GM12865 (cell line): Measurements from ENCODE around the gene KLHL29.

Source experiments
- DNase-seq: peaks from one replicate; pipeline ENCODE4 v3.0.0; 2010; ENCODE audit warnings: low read depth
- H3K4me3 ChIP-seq: 2 replicates; pipeline ENCODE4 v1.5.1; 2011; ENCODE audit warnings: mild to moderate bottlenecking, low read depth, low read length, control low read depth
- TF ChIP-seq, protein P1 (sequence below): IDR thresholded peaks from 2 replicates; pipeline ENCODE4 v1.5.1; 2011; ENCODE audit warnings: low read length, control low read depth, low read depth, inconsistent platforms; ENCODE audit not compliant: insufficient read depth; ENCODE audit errors: missing control alignments

Gene KLHL29

DNA sequence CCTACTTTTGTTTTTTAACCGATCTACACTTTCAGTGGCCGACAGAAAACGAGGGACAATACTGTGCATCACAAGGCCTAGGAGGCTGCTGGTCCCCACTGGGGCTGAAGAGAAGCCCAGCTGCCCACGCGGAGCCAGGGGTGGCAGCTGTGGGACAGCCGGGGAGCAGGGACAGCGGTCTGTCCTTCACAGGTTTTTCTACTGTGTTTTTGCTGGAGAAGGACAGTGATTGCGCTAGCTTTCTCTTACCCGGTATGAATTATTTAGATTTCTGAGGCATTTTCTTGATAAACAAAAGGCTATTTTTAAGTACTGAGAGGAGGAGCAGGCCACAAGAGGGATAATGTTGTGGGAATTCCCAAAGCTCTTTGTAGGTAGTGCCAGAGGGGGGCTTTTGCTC lies 322.1 kb downstream of the KLHL29 start:
- TF ChIP-seq, protein P1, sequence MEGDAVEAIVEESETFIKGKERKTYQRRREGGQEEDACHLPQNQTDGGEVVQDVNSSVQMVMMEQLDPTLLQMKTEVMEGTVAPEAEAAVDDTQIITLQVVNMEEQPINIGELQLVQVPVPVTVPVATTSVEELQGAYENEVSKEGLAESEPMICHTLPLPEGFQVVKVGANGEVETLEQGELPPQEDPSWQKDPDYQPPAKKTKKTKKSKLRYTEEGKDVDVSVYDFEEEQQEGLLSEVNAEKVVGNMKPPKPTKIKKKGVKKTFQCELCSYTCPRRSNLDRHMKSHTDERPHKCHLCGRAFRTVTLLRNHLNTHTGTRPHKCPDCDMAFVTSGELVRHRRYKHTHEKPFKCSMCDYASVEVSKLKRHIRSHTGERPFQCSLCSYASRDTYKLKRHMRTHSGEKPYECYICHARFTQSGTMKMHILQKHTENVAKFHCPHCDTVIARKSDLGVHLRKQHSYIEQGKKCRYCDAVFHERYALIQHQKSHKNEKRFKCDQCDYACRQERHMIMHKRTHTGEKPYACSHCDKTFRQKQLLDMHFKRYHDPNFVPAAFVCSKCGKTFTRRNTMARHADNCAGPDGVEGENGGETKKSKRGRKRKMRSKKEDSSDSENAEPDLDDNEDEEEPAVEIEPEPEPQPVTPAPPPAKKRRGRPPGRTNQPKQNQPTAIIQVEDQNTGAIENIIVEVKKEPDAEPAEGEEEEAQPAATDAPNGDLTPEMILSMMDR, result no peak
- DNase-seq, result no peak
- no peak overlapping the region for H3K4me3 ChIP-seq

DNA sequence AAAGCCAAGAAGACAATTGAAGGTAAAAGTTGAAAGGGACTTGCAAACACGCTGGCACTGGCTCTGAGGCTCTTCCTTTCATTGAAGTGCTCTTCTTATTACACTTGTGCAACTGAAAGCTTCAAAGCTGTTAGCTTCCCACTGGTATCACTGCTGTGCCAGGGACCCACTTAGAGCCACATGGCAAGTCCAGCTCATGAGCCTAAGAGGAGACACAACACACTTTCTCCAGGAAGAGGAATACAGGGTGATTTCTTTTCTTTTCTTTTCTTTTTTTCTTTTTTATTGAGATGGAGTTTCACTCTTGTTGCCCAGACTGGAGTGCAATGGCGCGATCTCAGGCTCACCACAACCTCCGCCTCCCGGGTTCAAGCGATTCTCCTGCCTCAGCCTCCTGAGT lies 323.8 kb downstream of the KLHL29 start:
- DNase-seq, result no peak
- TF ChIP-seq, protein P1, result no peak

DNA sequence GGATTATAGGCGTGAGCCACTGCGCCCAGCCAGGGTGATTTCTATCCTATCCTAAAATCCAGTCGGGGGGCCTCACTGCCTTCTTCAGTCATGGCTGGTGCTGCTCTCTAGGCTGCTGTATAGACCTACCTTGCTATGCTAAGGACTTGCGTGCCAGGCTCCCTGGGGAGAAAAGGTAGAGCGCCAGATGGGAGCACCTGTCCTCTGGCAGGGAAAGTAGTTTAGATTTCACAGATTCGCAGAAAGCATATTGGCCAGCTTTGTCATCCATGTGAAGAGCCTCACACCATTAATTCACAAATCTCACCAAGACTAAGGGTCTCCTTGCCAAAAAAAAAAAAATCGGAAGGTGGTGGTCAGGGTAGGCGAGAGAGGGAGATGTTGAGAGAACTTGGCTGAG lies 324.3 kb downstream of the KLHL29 start:
- DNase-seq, result no peak
- TF ChIP-seq, protein P1, result no peak
- H3K4me3 ChIP-seq, result no peak overlapping the region

More for the DNA sequence above, 323.8 kb downstream of the KLHL29 start:
- H3K4me3 ChIP-seq, result no peak overlapping the region

DNA sequence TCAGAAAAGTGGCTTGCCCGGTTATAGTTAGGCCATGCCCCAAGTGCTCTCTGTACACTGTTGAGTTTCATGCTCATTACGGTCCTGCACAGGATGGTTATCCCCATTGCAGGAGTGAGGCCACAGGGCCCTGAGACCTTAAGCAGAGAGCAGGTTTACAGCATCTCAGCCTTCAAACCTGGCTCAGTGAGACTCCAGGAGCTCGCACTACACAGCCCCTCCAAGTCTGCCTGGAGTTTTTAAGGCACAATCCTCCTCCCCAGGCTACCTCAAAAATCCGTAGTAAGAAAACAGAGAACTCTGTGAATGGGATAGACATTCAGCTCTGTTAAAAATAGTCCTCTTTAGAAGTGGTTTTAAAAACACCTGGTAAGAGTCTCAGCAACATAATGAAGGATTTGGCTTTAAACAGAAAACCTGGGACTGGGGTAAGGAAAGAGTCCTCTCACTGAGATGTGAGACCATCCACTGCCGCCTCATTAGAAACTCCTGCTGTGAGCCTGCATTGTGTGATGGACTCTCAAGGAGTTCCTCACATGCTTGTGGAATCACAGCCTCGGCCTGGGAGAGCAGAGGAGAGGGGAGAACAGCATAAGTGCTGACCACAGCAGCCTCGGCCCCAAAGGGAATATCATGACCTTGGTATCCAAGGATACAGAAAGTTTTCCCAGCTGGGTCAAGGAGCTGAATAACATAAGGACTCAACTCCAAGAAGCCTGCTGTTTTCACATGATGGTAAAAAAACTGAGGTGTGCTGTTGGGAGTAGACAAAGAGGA lies 327.2 kb downstream of the KLHL29 start:
- no peak overlapping the region for H3K4me3 ChIP-seq
- no peak for DNase-seq
- TF ChIP-seq, protein P1, result no peak

DNA sequence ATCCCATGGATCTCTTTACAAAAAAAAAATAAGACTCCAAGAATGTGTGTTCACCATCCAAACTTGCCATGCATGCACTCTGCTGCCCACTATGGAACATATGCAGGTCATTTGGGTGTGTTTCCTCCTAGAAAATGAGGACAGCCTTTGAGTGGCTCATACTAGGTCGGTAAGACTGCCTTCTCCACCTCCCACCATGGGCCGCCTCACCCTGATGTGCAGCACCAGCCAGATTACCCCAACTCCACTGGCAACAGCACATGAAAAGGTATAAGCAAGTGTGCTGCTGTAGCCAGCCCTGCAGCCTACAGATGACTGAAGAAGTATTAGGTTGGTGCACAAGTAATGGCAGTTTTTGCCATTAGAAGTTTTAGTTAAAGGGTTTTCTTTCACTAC lies 327.8 kb downstream of the KLHL29 start:
- no peak for DNase-seq
- H3K4me3 ChIP-seq, result no peak overlapping the region
- TF ChIP-seq, protein P1, result no peak

DNA sequence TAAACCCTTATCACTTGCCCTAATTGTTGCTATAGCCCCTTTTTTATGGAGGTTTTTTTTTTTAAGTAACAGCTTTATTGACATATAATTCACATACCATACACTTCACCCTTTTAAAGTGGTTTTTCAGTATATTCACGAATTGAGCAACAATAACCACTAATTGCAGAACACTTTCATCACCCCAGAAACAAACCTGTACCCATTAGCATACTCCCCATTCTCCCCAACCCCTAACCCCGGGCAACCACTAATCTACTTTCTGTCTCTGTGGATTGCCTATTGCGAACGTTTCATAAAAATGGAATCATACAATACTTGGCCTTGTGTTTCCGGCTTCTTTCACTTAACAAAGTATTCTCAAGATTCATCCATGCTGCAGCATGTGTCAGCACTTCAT lies 328.4 kb downstream of the KLHL29 start:
- TF ChIP-seq, protein P1, result no peak
- no peak for DNase-seq
- no peak overlapping the region for H3K4me3 ChIP-seq

DNA sequence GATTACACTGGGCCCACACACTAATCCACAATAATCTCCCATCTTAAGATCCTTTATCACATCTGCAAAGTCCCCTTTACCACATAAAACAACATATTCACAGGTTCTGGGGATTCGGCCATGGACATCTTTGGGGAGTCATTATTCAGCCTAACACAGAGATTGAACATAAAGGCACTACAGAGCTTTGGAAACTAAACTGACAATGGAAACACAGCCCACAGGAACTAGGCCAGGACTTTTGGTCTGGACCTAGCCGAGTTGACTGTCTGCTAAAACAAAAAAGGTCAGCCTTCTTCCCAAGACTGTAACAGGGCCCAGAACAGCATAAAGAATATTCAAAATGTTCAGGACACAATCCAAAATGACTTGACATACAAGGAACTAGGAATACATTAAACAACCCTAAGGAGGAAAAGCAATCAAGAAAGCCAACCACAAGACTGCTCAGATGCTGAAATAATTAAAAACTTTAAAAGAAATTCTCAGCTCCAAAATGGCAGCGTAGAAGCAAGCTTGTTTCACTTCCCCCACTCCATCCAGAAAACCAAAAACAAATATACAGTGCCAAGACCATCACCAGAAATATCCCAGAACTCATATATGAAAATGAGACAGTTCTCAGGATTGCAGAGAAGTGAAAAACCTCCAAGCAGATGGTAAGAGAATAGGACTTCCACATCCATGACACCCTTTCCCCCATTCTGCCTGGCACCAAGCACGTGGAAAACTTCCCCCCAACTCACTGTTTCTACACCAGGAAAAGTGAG lies 334.1 kb downstream of the KLHL29 start:
- TF ChIP-seq, protein P1, result no peak
- no peak for DNase-seq
- no peak overlapping the region for H3K4me3 ChIP-seq
